ENCODE measurements around the gene CTH. TPM values are rescaled to one million over a fixed set of nuclear protein-coding genes. Genes with fewer than 3 reads are reported as not detected.

The CTH gene
- total and polyA plus RNA-seq, 2 of the 4 experiments (the other 2 are of a cell fraction) = 2.7 to 3.0 TPM

GRCh38 chr1:70384542-70384941, 26.5 kb upstream of the CTH start:
- Histone ChIP-seq H4K8ac (ENCODE audit: low read depth in 2 of 2, low read length in 2 of 2) (no peak overlapping the region), H4K91ac (ENCODE audit: insufficient read depth, low read depth, low read length) (no peak overlapping the region), H2AK9ac (replicated peaks; ENCODE audit: low read depth, low read length, poor library complexity) (no peak overlapping the region), H3K4me3 (ENCODE audit: insufficient read depth, low read depth, low read length) (no peak overlapping the region), H2AFZ (replicated peaks; ENCODE audit: low read length, poor library complexity) (no peak overlapping the region), H3K9me1 (ENCODE audit: insufficient read depth, low read length) (no peaks in the 10 kb centered on the region), H3K56ac (ENCODE audit: extremely low read depth, insufficient read depth, low read length) (no peak overlapping the region), H2BK5ac (ENCODE audit: low read depth, low read length, poor library complexity, severe bottlenecking) (no peak overlapping the region), H3K9ac (ENCODE audit: low read depth, low read length) (no peak overlapping the region), H3K36me3 (ENCODE audit: control insufficient read depth, insufficient read depth, low read length) (no peaks in the 10 kb centered on the region), H3K9me3 (ENCODE audit: control insufficient read depth, insufficient read depth, low read length) (no peaks in the 10 kb centered on the region), H3K79me1 (ENCODE audit: low read depth in 1 of 2, low read length in 2 of 2) (no peaks in the 10 kb centered on the region), H2BK15ac (ENCODE audit: low read depth, low read length) (no peak overlapping the region), H3K18ac (ENCODE audit: low read depth, low read length) (no peak overlapping the region), H3K27me3 (ENCODE audit: control insufficient read depth, insufficient read depth, low read length) (peaks cover 1% of the 10 kb centered on the region; the same call in 1 of the 2 replicates), H4K20me1 (ENCODE audit: insufficient read depth, low read length) (no peaks in the 10 kb centered on the region), H3K23ac (ENCODE audit: low read depth, low read length) (no peak overlapping the region), H2BK120ac (ENCODE audit: low read depth, low read length) (no peak overlapping the region), H3K27ac (ENCODE audit: insufficient read depth, low read length) (no peak overlapping the region), H3K4ac (ENCODE audit: low read depth, low read length) (no peak overlapping the region), H3K4me2 (ENCODE audit: low read depth, low read length) (no peak overlapping the region), H3K14ac (replicated peaks; ENCODE audit: low read depth, low read length) (no peak overlapping the region), H4K5ac (ENCODE audit: low read depth, low read length) (no peak overlapping the region), H2AK5ac (ENCODE audit: low read depth, low read length) (no peak overlapping the region), H2BK20ac (ENCODE audit: low read depth, low read length) (no peak overlapping the region), H3K4me1 (ENCODE audit: control insufficient read depth, insufficient read depth, low read length) (no peaks in the 10 kb centered on the region)
- ATAC-seq (ENCODE audit: low read depth) (no peak), DNase-seq (no peak)
- no TSS peak for BruUV-seq (replicated peaks)
- no CpG with 5 or more reads among the region's 2 CpGs for WGBS, 2 experiments (ENCODE audit: extremely low coverage in 2 of 2, insufficient read length in 1 of 2)
- CTCF ChIA-PET = interaction anchor here (0.5 kb wide), 1 partner anchor 38 kb away, joined by 3 read pairs; no protein-coding TSS in a partner anchor
- dilution Hi-C loops (cut with HindIII; ENCODE audit: low sequenced_read_pairs, unreplicated experiment) (no loop called here), in situ Hi-C loops (cut with MboI; ENCODE audit: low sequenced_read_pairs) (no loop called here), intact Hi-C loops (cut with micrococcal nuclease) (no loop called here)
- POLR2A ChIA-PET (ENCODE audit: unreplicated experiment) = no interaction called here
- TF ChIP-seq MAZ (IDR thresholded peaks at IDR 0.05; ENCODE audit: borderline replicate concordance, low read depth, low read length) = no peak
- TF ChIP-seq CHD1 (IDR thresholded peaks at IDR 0.05; ENCODE audit: low read depth, low read length) = no peak
- TF ChIP-seq RFX5 (IDR thresholded peaks at IDR 0.05; ENCODE audit: low read depth, low read length) = no peak
- no peak for TF ChIP-seq BHLHE40 (IDR thresholded peaks at IDR 0.05; ENCODE audit: low read depth, low read length)
- no peak for TF ChIP-seq RAD21 (IDR thresholded peaks at IDR 0.05; ENCODE audit: low read length)
- TF ChIP-seq USF2 (IDR thresholded peaks at IDR 0.05; ENCODE audit: low read depth, low read length) = no peak
- no peak for TF ChIP-seq SMC3 (IDR thresholded peaks at IDR 0.05; ENCODE audit: low read depth, low read length)
- TF ChIP-seq CEBPB (IDR thresholded peaks at IDR 0.05; ENCODE audit: low read depth, low read length) = no peak
